Renal cortical epithelial cell (primary cell): ENCODE results near the gene GJB1. TPM values are rescaled to one million over a fixed set of nuclear protein-coding genes. Genes with fewer than 3 reads are reported as not detected.
"Not testable (repeated sequence)": the region's sequence is repeated elsewhere in the genome, so short reads cannot be mapped to it uniquely, and the experiment has no call there.

Source experiments
- DNase-seq: peaks from one replicate; pipeline ENCODE4 v3.0.0-alpha.2; 2011; ENCODE audit warnings: low read depth
- total RNA-seq: library from RNA; depleted of rRNA; stranded (reverse); fragments of >200 nt; gene quantifications from 2 replicates; pipeline ENCODE4 v1.2.3, GENCODE V29; 2014

Gene GJB1
- total RNA-seq, 1 donor from 2014 or later, result 0.55 TPM

DNA sequence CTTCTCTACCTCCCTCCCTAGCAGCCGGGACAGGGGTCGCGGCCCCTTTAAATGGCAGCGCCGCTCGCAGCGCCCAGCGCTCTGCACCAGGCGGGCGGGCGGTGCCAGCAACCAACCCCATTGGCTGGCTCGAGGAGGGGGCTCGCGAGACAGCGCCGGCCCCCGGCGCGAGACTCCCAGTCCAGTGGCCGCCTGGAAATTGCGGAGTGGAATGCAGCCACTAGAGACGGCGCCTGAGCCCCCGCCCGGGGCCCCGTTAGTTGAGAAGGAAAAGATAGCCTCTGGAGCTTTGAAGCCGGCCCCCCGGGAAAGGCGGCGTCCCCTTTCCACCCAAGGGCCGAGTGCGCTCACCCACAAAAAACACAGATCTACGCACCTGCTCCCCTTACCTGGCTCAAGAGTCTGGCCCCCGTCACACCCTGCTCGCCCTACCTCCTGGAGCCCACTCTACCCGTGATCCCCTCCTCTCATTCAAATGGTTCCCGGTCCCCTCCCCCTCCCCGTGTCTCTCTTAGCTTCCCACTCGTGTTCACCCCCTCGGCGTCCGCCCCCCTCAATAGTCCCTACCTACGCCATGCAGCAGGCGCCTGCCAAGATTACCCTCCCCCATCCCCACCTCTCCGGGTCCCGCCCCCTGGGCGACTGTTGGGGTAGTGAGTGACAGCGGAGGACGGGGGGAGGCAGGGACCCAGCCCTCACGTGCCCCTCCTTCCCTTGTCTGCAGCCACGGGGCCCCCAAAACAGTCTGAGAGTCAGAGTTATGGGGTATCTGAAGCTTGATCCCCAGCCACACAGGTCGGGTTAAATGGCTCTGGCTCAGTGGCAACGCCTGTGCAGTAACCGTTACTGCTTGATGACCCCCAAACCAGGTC, 31.3 kb downstream of the GJB1 start, which contains the start of gene ZMYM3:
ZMYM3 (minus strand) TSS at position 49 of the 872 bp plus-strand sequence. CDS start 885 bp downstream, outside the sequence.
- DNase-seq, result peak; percentile 44

DNA sequence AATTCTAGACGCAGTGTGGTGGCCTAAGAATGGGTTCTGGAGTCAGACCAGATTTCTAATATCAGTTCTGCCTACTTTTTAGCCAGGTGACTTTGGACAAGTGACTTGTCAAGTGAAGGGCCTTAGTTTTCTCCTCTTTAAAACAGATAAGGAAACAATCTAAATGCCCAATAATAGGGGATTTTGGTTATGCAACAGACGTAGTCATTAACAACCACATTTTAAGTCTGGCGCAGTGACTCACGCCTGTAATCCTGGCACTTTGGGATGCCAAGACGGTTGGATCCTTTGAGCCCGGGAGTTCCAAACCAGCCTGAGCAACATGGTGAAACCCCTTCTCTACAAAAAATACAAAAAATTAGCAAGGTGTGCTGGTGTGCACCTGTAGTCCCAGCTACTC, 33.0 kb downstream of the GJB1 start:
- no peak for DNase-seq

- no peak for DNase-seq
Measured at GRCh38 chrX:71256856-71257255, 33.8 kb downstream of the GJB1 start.

GRCh38 chrX:71268624-71269023, 45.6 kb downstream of the GJB1 start:
- not testable (repeated sequence) for DNase-seq

DNA sequence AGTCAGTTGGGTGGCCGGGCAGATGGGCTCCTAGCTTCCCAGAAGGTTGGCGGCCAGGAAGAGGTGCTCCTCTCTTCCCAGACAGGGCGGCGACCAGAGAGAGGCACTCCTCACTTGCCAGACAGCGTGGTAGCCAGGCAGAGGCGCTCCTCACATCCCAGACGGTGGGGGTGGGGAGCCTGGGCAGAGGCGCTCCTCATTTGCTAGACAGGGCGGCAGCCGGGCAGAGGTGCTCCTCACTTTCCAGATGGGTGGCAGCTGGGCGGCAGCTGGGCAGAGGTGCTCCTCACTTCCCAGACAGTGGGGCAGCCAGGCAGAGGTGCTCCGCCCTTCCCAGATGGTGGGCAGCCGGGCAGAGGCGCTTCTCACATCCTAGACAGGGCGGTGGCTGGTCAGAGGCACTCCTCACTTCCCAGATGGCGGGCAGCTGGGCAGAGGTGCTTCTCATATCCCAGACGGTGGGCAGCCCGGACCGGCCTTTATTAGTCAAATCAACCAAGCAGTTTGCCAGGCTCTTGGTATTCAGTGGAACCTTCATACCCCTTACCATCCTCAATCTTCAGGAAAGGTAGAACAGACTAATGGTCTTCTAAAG, 46.9 kb downstream of the GJB1 start:
- no peak for DNase-seq

- not testable (repeated sequence) for DNase-seq
Measured at GRCh38 chrX:71272313-71272712, 49.3 kb downstream of the GJB1 start.

Other genes starting within 250 kb of the GJB1 start
- 66.9 and 76.5 TPM in 2 replicates for gene SNX12, start 154.9 kb upstream of the GJB1 start, total RNA-seq
- gene FOXO4, start 127.4 kb upstream of the GJB1 start, total RNA-seq, result 3.8 and 6.5 TPM in 2 replicates
- not detected in 2 replicates for gene CXorf65, start 116.5 kb upstream of the GJB1 start, total RNA-seq
- not detected in 2 replicates for gene IL2RG, start 111.6 kb upstream of the GJB1 start, total RNA-seq
- 9.6 and 42.5 TPM in 2 replicates for gene MED12, start 104.6 kb upstream of the GJB1 start, total RNA-seq
- gene NLGN3, start 78.4 kb upstream of the GJB1 start, total RNA-seq, result 0.15 TPM in 1 of 2 replicates, not detected in the other
- 11.3 and 25.1 TPM in 2 replicates for gene ZMYM3, start 30.9 kb downstream of the GJB1 start, total RNA-seq
- gene NONO, start 60.4 kb downstream of the GJB1 start, total RNA-seq, result 409 and 442 TPM in 2 replicates
- gene ITGB1BP2, start 78.5 kb downstream of the GJB1 start, total RNA-seq, result 0.17 and 1.1 TPM in 2 replicates
- 17.5 and 68.4 TPM in 2 replicates for gene TAF1, start 143.1 kb downstream of the GJB1 start, total RNA-seq